ENCODE measurements around the gene SYNGR2. TPM values are rescaled to one million over a fixed set of nuclear protein-coding genes. Genes with fewer than 3 reads are reported as not detected.

The SYNGR2 gene, protein sequence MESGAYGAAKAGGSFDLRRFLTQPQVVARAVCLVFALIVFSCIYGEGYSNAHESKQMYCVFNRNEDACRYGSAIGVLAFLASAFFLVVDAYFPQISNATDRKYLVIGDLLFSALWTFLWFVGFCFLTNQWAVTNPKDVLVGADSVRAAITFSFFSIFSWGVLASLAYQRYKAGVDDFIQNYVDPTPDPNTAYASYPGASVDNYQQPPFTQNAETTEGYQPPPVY
- 20.1 and 43.0 TPM in 2 replicates for total RNA-seq

DNA sequence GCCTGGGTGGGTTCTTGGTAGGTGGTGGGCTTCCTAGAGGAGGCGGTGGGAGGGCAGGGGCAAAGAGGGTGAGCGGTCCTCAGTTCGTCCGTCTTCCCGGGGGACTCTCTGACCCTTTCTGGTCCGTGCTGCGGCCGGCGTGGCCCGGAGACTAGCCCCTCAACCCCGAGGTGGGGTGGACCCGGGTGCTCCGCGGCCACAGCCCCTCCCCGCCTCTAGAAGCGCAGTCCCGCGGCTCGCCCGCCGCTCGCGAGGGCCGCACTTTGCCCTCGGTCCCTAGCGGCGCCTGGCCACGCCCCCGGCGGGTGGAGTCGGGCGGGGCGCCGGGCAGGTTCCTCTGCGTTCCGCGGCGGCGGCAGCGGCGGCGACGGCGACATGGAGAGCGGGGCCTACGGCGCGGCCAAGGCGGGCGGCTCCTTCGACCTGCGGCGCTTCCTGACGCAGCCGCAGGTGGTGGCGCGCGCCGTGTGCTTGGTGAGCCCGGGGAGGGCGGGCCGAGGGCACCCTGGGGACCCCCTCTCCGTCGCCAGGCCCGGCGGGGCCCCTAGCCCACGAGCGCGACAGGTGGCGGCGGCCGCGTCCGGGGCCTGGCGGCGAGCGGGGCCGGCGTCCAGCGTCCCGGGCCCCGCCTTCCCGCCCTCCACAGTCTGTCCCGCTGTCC lies at the start of gene SYNGR2:
SYNGR2 (plus strand) TSS at position 340 of the 661 bp plus-strand sequence; CDS start at position 376, 36 bp downstream.

DNA sequence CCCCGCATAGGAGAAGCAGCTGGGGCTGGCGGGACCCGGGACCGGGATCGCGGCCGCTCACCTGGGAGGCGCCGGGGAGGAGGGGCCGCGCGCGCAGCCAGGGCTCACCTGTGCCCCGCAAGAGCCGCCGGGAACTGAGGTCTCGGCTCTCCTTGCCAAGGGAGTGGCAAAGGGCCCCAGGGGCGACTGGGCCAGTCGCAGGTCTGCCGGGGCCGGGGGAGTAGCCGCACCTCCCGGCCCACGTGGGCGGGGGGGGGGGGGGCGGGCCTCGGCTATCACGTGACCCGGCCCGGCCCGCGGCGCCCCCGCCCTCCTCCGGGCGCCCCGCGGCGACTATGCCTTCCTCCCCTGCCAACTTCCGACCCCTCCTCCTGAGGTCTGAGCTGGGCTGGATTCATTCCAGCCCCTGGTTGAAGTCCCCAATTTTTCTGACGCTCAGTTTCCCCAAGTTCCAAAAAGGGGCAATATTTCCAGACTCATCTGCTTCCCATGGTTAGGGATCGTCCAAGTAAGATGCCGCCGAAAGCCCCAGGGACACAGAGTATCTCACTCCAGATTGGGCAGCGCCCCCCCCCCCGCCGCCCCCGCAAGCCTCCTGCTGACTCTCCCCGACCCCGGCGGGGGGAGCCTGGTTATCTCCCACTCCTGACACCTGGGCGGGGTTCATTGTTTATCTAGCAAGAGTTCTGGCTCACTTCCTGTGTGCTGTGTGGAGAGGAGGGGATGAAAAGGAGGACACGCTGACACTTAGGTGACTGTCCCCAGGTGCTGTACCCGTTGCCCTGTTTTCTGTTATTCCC lies 39.6 kb upstream of the SYNGR2 start, which contains the start of gene TMC6:
TMC6 (minus strand) TSS at position 205 of the 800 bp plus-strand sequence. CDS start 1,923 bp downstream, outside the sequence.

DNA sequence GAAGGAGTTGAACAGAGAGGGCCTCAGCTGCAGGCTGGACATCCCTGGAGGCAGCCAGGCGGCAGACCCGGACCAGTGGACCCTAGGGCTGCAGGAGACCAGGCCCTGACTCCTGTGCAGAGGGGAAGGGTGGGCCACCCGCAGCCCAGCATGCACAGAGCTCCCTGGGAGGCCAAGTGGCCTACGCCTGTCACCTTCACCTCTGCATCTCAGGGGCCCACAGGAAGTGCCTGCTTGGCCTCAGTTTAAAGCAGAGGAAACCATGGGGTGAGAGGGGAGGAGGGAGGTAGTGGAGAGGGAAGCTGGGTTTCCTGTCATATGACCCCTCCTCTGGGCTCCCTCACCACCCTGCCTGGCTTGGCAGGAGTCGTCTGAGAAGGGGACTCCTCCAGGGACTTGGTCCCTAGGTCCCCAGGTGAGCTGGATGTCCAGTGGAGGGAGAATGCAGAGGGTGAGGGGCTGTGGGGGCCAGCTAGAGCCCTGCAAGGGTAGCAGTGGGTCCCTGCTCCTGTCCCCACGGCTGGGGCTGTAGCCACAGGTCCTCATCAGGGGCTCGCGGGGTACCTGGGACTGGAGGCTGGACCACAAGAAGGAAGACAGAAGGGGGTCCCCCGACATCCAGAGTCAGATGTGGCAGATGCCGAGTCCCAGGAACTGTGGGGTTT lies 37.8 kb upstream of the SYNGR2 start, which contains the start of gene TMC8:
TMC8 (plus strand) TSS at position 335 of the 665 bp plus-strand sequence. CDS start 818 bp downstream, outside the sequence.

DNA sequence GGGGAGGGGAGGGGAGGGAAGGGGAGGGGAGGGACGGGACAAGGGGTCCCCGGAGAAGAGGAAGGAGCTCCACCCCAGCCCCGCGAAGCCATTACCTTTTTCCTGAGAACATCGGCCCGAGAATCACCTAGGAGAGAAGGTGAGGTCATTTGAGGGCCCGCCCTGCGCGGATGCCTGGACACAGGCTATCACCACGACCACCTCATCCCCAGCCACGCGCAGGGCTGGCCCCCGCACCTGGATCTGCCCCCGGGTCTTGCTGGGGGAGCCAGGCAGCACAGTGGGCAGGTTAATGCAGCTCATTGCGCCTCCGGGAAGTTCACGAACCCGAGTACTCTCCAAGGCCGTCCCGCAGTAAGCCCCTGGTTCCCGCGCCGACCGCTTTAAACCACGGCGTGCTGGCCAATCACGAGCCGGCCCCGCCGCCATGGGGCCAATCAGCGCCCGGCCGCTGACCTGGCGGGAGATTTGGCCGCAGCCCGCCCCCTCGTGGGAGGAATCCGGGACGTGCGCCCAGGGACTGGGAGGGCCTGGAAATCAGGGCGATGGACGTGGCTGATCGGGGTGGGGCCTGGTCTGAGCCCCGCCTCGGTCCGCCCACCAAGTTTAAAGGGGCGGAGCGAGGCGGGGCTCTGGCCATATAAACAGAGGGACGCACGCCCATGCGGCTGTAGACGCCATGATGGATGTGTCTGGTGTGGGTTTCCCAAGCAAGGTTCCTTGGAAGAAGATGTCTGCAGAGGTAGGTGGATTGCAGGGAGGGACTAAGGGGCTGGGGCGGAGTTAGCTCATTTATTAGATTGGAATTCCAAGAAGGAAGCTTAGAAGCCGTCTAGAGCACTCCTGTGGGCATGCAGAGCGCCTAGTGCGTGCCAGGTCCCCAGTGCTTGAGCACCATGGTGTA lies 18.6 kb downstream of the SYNGR2 start, which contains the start of the genes AFMID and TK1:
AFMID (plus strand) TSS at position 671 of the 904 bp plus-strand sequence; CDS start at position 680, 9 bp downstream.
TK1 (minus strand) TSS at position 361 of the 904 bp plus-strand sequence; CDS start at position 303, 58 bp downstream.

DNA sequence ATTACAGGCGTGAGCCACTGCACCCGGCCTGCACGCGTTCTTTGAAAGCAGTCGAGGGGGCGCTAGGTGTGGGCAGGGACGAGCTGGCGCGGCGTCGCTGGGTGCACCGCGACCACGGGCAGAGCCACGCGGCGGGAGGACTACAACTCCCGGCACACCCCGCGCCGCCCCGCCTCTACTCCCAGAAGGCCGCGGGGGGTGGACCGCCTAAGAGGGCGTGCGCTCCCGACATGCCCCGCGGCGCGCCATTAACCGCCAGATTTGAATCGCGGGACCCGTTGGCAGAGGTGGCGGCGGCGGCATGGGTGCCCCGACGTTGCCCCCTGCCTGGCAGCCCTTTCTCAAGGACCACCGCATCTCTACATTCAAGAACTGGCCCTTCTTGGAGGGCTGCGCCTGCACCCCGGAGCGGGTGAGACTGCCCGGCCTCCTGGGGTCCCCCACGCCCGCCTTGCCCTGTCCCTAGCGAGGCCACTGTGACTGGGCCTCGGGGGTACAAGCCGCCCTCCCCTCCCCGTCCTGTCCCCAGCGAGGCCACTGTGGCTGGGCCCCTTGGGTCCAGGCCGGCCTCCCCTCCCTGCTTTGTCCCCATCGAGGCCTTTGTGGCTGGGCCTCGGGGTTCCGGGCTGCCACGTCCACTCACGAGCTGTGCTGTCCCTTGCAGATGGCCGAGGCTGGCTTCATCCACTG lies 45.8 kb downstream of the SYNGR2 start, which contains the start of gene BIRC5:
BIRC5 (plus strand) TSS at position 238 of the 690 bp plus-strand sequence; CDS start at position 302, 64 bp downstream.

Other genes starting within 250 kb of the SYNGR2 start
- gene TNRC6C, start 209.9 kb upstream of the SYNGR2 start, total RNA-seq: 7.6 and 7.8 TPM in 2 replicates
- gene TMC6, start 39.8 kb upstream of the SYNGR2 start, total RNA-seq: 1.3 and 12.1 TPM in 2 replicates
- gene TMC8, start 37.8 kb upstream of the SYNGR2 start, total RNA-seq: 0.13 TPM in 1 of 2 replicates, not detected in the other
- not detected in 2 replicates for gene C17orf99, start 22.2 kb upstream of the SYNGR2 start, total RNA-seq
- gene TK1, start 18.5 kb downstream of the SYNGR2 start, total RNA-seq: 27.5 and 43.7 TPM in 2 replicates
- 25.7 and 36.0 TPM in 2 replicates for gene AFMID, start 18.8 kb downstream of the SYNGR2 start, total RNA-seq
- 9.1 and 18.4 TPM in 2 replicates for gene BIRC5, start 45.7 kb downstream of the SYNGR2 start, total RNA-seq
- gene TMEM235, start 63.0 kb downstream of the SYNGR2 start, total RNA-seq: not detected in 2 replicates
- 21.5 and 84.5 TPM in 2 replicates for gene SOCS3, start 191.5 kb downstream of the SYNGR2 start, total RNA-seq
- gene PGS1, start 210.1 kb downstream of the SYNGR2 start, total RNA-seq: 31.8 and 37.5 TPM in 2 replicates